Muscle of leg (tissue), 11 donors: ENCODE results near the gene MMD2. TPM values are rescaled to one million over a fixed set of nuclear protein-coding genes. Genes with fewer than 3 reads are reported as not detected.

Experiments
- DNase-seq: peaks from one replicate; pipeline ENCODE4 v3.0.0; 2013
- H3K27ac ChIP-seq: one replicate; pipeline ENCODE4 v1.5.1; 2013; ENCODE audit warnings: mild to moderate bottlenecking, low read length, control low read depth
- H3K27me3 ChIP-seq: one replicate; pipeline ENCODE4 v1.6.1; 2013; ENCODE audit warnings: low read length; ENCODE audit not compliant: control insufficient read depth, insufficient read depth
- H3K36me3 ChIP-seq: one replicate; pipeline ENCODE4 v1.6.1; 2013; ENCODE audit warnings: low read length; ENCODE audit not compliant: control insufficient read depth, insufficient read depth
- H3K4me1 ChIP-seq: one replicate; pipeline ENCODE4 v1.6.1; 2013; ENCODE audit warnings: low read length; ENCODE audit not compliant: control insufficient read depth, insufficient read depth
- H3K4me3 ChIP-seq: one replicate; pipeline ENCODE4 v1.5.1; 2013; ENCODE audit warnings: low read length, control low read depth
- H3K9me3 ChIP-seq: replicated peaks from 2 replicates; pipeline ENCODE4 v1.6.1; 2013; ENCODE audit warnings: low read depth, low read length; ENCODE audit not compliant: control insufficient read depth
- WGBS: methylation state at CpG from one replicate; pipeline ENCODE4 v1.1.5; 2013; ENCODE audit warnings: missing lambda C conversion rate; ENCODE audit not compliant: insufficient coverage; 5-methylcytosine and 5-hydroxymethylcytosine counted together
- polyA plus RNA-seq, 8 donors: library from polyadenylated mRNA; unstranded; fragments of 120-200 nt; gene quantifications; one replicate each; pipeline versions ENCODE4 v1.2.1 to v1.2.3, GENCODE V29; 2013; ENCODE audit warnings: inconsistent platforms in 1 of 8, low replicate concordance in 1 of 8; ENCODE audit not compliant: insufficient read length in 8 of 8, insufficient read depth in 1 of 8
- total RNA-seq: library from RNA; stranded (reverse); fragments of 120-200 nt; gene quantifications from one replicate; pipeline ENCODE4 v1.2.4, GENCODE V29; 2013

MMD2 gene
- total and polyA plus RNA-seq, 9 donors: 0.05 to 0.77 (median 0.07) TPM; not detected in 4

DNA sequence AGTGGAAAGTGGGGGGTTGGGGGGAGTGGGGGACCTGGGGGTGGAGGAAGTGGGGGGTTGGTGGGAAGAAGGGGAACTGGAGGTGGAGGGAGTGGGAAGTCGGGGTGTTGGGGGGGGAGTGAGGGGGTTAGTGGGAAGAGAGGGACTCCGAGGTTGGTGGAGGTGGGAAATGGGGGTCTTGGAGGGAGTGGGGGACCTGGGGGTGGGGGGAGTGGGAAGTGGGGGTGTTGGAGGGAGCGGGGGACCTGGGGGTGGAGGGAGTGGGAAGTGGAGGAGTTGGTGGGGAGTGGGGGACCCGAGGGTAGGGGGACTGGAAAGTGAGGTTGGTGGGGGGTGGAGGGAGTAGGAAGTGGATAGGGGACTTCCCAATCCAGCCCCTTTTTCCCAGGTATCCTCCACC, 906 bp upstream of the MMD2 start:
- H3K27me3 ChIP-seq: peaks cover 40% of the 10 kb centered on the region
- H3K4me3 ChIP-seq: no peak overlapping the region
- no peaks in the 10 kb centered on the region for H3K9me3 ChIP-seq
- no peaks in the 10 kb centered on the region for H3K36me3 ChIP-seq
- H3K27ac ChIP-seq: no peak overlapping the region
- WGBS: no CpG with 5 or more reads among the region's 4 CpGs
- no peak for DNase-seq
- H3K4me1 ChIP-seq: peaks cover 4% of the 10 kb centered on the region

DNA sequence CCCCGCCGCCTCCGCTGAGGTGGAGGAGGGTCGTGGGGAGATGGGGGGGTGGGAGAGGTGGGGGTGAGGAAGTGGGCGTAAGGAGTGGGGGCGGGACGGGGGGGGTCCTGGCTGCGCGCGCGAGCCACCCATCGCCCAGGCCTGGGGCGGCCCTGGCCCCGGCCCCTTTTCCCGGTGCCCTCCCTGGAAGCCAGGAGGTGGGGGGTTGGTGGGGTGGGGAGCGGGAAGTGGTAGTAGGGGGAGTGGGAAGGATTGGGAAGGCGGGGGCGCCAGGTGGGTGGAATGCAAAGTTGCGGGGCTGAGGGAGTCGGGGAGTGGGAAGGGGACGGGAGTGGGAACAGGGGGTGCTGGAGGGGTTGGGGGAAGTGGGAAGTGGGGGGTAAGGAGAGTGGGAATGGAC, 319 bp upstream of the MMD2 start:
- no peaks in the 10 kb centered on the region for H3K36me3 ChIP-seq
- no peak overlapping the region for H3K4me3 ChIP-seq
- 0% methylated on average over 5 of the region's 21 CpGs for WGBS
- H3K4me1 ChIP-seq: peaks cover 4% of the 10 kb centered on the region
- H3K27ac ChIP-seq: no peak overlapping the region
- H3K9me3 ChIP-seq: no peaks in the 10 kb centered on the region
- DNase-seq: no peak
- H3K27me3 ChIP-seq: peaks cover 39% of the 10 kb centered on the region

DNA sequence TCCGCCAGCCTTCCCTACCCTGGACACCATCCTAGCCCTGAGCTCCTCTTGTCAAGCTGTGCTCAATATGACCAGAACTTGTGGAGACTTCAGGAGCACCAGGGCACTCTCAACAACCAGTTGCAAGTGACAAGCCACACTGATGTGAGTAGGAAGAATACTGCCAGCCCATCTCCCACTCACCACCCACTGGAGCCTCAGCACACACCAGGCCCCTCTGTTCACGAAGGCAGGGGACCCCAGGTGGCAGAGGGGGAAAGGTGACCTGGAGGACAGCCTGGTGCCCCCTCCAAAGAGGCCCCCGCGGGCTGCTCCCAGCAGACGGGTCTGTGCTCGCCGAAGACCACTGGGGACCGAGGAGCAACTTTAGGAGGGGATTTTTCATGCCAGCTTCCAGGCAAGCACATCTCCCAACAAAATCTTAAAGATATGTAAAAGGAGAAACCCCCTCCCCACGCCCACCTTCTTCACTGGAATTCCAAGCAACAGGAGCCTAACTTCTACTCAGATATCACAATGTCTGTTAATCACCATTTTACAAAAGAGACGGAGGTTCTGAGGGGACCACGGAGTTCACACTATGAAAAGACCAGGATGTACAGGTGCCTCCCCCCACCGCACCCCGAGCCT, 1.0 kb downstream of the MMD2 start:
- DNase-seq: no peak
- peaks cover 4% of the 10 kb centered on the region for H3K4me1 ChIP-seq
- H3K4me3 ChIP-seq: no peak overlapping the region
- WGBS: 0% methylated on average over 1 of the region's 13 CpGs
- no peaks in the 10 kb centered on the region for H3K36me3 ChIP-seq
- peaks cover 45% of the 10 kb centered on the region for H3K27me3 ChIP-seq
- H3K9me3 ChIP-seq: no peaks in the 10 kb centered on the region
- H3K27ac ChIP-seq: no peak overlapping the region

DNA sequence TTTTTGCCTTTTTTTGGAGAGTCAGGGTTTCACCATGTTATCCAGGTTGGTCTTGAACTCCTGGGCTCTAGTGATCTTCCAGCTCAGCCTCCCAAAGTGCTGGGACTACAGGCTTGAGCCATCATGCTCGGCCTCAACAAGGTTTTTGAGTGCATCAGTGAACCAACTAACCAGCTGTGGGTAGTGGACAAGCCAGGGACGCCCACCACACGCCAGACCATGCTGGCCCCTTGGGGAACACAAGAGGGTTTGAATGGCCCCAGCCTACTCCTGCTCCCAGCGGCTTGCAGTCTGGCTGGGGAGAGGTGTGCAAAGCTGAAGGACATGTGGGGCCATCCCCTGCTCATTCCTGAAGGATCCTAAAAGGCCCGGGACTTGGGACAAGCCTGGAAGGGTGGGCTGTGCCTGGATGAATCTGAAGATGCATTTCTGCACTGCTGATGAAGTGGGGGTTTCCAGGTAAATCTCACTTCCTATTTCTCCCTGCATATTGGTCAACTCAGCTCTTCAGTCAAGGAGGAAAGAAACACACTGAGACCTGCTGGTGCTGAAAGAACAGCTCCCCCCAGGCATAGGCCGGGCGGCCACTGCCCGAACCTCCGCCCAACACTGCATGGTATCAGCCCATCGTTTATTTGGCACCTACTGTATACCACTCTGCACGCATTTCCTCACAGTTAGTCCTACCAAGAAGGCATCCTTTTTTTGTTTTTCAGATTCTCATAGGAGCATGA, 6.9 kb downstream of the MMD2 start:
- H3K9me3 ChIP-seq: no peaks in the 10 kb centered on the region
- WGBS: 29% methylated on average over 7 of the region's 11 CpGs
- no peak overlapping the region for H3K4me3 ChIP-seq
- H3K4me1 ChIP-seq: no peaks in the 10 kb centered on the region
- no peak overlapping the region for H3K27ac ChIP-seq
- no peak for DNase-seq
- H3K27me3 ChIP-seq: peaks cover 17% of the 10 kb centered on the region
- no peaks in the 10 kb centered on the region for H3K36me3 ChIP-seq

DNA sequence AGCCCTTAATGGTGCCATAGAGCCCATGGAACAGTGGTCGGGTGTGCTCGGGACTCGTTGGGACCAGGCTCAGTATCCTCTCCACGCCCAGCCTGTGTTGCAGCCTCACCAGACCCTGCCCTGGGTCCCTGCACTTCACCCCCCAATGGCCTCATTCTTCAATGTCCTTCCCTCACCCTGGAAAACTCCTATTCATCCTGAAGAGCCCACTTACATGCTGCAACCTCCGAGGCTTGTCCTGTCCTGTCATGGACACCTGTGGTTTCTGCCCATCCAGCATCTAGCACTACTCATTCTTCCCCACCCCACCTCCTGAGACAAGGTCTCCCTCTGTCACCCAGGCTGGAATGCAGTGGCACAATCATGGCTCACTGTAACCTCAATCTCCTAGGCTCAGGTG, 7.7 kb downstream of the MMD2 start:
- no peaks in the 10 kb centered on the region for H3K4me1 ChIP-seq
- H3K27ac ChIP-seq: no peak overlapping the region
- no peak for DNase-seq
- no peak overlapping the region for H3K4me3 ChIP-seq
- peaks cover 10% of the 10 kb centered on the region for H3K27me3 ChIP-seq
- WGBS: 56% methylated on average over 5 of the region's 5 CpGs
- H3K9me3 ChIP-seq: no peaks in the 10 kb centered on the region
- no peaks in the 10 kb centered on the region for H3K36me3 ChIP-seq

DNA sequence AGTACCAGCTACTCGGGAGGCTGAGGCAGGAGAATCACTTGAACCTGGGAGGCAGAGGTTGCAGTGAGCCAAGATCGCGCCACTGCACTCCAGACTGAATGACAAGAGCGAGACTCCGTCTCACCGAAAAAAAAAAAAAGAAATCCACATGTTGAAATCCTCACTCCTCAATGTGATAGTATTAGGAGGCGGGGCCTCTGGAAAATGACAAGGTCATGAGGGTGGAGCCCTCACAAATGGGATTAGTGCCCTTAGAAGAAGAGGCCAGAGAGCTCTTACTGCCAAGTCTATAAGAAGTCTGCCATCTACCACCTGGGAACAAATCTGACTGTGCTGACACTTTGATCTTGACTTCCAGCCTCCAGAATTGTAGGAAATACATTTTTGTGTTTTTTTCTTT, 10.6 kb downstream of the MMD2 start:
- H3K4me1 ChIP-seq: no peaks in the 10 kb centered on the region
- 86% methylated on average over 1 of the region's 7 CpGs for WGBS
- peaks cover 9% of the 10 kb centered on the region for H3K27me3 ChIP-seq
- no peak overlapping the region for H3K27ac ChIP-seq
- no peak overlapping the region for H3K4me3 ChIP-seq
- H3K9me3 ChIP-seq: no peaks in the 10 kb centered on the region
- no peak for DNase-seq
- H3K36me3 ChIP-seq: no peaks in the 10 kb centered on the region

DNA sequence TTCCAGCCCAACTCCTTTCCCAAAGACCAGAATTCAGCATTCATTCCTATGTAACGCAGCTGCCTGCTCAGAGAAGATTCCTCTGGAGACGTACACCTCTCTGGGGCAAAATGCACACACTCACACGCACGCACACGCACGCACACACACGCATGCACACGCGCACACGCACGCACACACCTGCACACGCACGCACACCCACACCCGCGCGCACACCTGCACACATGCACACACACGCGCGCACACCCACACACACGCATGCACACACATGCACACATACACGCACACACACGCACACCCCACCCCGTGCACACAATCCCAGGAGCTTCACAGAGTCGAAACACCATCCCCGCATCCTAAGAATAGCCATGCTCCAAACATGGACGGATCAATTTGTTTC, 13.0 kb downstream of the MMD2 start:
- Histone ChIP-seq H3K27ac (no peak overlapping the region), H3K4me3 (no peak overlapping the region), H3K4me1 (no peaks in the 10 kb centered on the region), H3K36me3 (no peaks in the 10 kb centered on the region), H3K9me3 (no peaks in the 10 kb centered on the region), H3K27me3 (peaks cover 4% of the 10 kb centered on the region)
- 88% methylated on average over 15 of the region's 26 CpGs for WGBS
- DNase-seq: no peak

DNA sequence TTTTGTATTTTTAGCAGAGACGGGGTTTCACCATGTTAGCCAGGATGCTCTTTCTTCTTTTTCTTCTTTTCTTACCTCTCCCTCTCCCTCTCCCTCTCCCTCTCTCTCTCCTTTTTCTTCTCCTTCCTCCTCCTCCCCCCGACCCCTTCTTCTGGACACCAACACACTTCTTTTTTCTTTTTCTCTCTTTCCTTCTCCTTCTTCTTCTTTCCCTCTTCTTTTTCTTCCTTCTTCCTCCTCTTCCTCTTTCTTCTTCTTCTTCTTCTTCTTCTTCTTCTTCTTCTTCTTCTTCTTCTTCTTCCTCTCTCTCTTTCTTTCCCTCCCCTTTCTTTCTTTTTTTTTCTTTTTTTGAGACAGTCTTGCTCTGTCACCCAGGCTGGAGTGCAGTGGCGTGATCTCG, 14.0 kb downstream of the MMD2 start:
- Histone ChIP-seq H3K9me3 (no peaks in the 10 kb centered on the region), H3K27ac (no peak overlapping the region), H3K36me3 (no peaks in the 10 kb centered on the region), H3K4me3 (no peak overlapping the region), H3K27me3 (peaks cover 4% of the 10 kb centered on the region), H3K4me1 (no peaks in the 10 kb centered on the region)
- no peak for DNase-seq
- WGBS: 72% methylated on average over 2 of the region's 4 CpGs

DNA sequence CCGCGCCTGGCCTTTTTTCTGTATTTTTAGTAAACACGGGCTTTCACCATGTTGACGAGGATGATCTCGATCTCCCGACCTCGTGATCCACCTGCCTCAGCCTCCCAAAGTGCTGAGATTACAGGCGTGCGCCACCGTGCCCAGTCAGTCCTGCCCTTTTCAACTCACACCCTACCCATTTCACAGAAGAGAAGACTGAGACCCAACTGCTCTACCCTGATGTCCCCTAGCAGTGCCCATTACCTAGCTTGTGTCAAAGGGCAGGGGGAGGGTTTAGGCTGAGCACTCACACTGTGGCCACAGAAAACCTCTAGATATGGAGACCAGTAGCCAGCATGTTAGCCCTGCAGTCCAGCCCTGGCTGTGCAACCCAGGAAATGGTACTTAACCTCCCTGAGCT, 15.7 kb downstream of the MMD2 start:
- DNase-seq: no peak
- H3K4me1 ChIP-seq: no peaks in the 10 kb centered on the region
- H3K36me3 ChIP-seq: no peaks in the 10 kb centered on the region
- no peak overlapping the region for H3K4me3 ChIP-seq
- 100% methylated on average over 5 of the region's 10 CpGs for WGBS
- no peaks in the 10 kb centered on the region for H3K9me3 ChIP-seq
- no peak overlapping the region for H3K27ac ChIP-seq
- H3K27me3 ChIP-seq: peaks cover 4% of the 10 kb centered on the region

DNA sequence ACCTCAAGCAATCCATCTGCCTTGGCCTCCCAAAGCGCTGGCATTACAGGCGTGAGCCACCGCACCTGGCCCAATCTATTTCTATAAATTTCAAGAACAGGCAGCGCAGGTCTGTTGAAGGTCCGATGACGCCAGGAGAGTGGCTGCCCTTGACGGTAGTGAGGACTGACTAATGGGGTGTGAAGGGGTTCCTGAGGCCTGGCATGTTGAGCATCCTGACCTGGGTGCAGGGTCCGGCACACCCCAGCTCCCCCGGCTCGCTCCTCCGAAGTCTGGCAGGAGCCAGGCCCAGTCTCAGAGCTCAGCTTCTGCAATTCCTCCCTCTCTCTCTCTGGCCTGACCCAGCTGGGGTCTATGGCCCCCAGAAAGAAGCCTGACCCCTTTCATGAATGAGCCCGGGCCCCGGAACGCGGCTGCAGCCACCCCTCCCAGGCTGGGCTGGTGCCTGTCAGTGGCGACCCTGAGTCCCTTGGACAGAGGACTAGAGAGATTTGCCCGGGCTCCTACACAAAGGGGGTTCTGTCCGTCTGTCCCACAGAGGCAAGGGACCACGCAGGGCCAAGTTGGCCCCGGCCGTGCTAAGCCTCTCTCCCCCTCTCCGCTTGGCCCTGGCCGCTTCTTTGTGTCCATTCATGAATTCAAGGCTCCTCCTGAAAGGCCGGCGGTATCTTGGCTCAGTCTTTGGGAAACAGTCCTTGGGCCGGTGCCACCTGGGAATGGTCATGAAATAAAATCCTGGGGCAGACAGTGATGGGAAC, 18.8 kb downstream of the MMD2 start:
- WGBS: 72% methylated on average over 19 of the region's 26 CpGs
- no peaks in the 10 kb centered on the region for H3K36me3 ChIP-seq
- DNase-seq: no peak

More for the DNA sequence above, 18.8 kb downstream of the MMD2 start:
- no peak overlapping the region for H3K27ac ChIP-seq
- no peaks in the 10 kb centered on the region for H3K4me1 ChIP-seq
- H3K4me3 ChIP-seq: no peak overlapping the region
- H3K9me3 ChIP-seq: no peaks in the 10 kb centered on the region
- peaks cover 4% of the 10 kb centered on the region for H3K27me3 ChIP-seq
